T-helper 1 cell (primary cell): Measurements from ENCODE around the gene VSTM5.
"Not testable (repeated sequence)": the region's sequence is repeated elsewhere in the genome, so short reads cannot be mapped to it uniquely, and the experiment has no call there.

Experiments
- DNase-seq, 5 donors: peaks; one replicate each; pipeline ENCODE4 v3.0.0-alpha.2; 2012 to 2020

Gene VSTM5

DNA sequence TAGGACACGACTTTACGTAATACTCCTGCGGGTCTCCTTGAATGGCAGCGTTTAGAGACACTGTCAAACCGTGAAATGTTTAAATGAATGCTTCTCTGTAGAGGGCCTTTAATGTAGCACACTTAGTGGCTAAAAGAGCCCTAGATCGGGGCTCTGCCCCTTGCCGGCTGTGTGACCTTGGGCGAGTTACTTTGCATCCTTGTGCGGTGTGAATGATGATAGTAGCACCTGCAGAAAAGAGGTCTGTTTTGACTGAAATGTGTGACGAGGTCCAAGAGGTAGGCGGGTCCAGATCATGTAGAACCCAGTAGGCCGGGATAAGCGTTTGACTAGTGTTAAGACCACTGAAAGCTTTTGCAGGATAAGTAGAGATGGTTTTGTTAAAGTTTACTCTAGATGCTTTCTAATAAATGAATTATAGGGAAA is 65.5 kb downstream of the VSTM5 start:
- no peak for DNase-seq

DNA sequence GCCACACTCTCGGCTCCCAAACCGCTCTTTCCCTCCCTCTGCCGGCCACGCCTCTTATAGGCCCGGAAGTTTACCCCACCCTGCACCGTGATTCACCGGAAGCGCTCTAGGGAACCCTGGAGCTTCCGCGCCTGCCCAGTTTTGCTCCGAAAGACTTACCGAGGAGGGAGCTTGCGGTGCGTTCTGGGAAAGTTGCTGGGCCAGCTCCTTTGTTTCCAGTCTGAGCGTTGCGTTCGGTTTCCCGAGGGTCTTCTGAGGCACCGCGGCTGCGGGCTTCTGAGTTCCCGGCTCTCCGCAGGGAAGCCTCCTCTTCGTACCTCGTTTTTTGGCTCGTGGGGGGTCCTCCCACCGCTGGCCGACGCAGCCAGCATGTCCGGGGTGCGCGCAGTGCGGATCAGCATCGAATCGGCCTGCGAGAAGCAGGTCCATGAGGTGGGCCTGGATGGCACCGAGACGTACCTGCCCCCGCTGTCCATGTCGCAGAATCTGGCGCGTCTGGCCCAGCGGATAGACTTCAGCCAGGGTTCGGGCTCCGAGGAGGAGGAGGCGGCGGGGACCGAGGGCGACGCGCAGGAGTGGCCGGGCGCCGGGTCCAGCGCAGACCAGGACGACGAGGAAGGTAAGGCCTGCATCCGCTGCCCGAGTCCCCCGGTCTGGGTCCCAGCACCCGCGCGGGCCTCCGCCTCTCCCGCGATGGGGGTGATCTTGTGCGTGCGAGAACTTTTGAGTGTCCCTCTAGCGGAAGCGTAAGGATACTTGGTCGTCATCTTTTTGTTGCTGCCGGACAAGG is 66.1 kb downstream of the VSTM5 start, which contains the start of gene MED17:
TSS of gene MED17 (plus strand) at position 138 of the 790 bp plus-strand sequence. CDS start at position 370, 232 bp downstream.
- peak; percentile 75 to 90 (median 81) for DNase-seq

GRCh38 chr11:93783765-93784144 is 66.7 kb downstream of the VSTM5 start:
- no peak for DNase-seq

GRCh38 chr11:93783362-93783761 is 67.1 kb downstream of the VSTM5 start:
- no peak for DNase-seq

- no peak for DNase-seq
Observed at GRCh38 chr11:93775289-93775688, 75.1 kb downstream of the VSTM5 start.

DNA sequence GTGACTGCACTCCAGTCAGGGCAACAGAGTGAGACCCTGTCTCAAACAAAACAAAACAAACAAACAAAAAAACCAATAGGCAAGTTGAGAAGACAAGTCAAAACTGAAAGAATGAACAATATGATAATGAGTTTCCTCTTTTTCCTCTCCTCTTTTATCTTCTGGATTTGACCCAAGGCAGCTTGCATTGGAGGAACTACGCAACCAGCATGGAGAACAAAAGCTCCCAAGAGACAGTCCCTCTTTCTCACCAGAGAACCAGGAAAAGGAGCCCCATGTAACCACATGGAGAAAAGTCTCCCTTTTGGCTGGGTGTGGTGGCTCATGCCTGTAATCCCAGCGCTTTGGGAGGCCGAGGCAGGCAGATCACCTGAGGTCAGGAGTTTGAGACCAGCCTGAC is 75.9 kb downstream of the VSTM5 start:
- DNase-seq: not testable (repeated sequence)

GRCh38 chr11:93773601-93774200 is 76.7 kb downstream of the VSTM5 start:
- DNase-seq: no peak

DNA sequence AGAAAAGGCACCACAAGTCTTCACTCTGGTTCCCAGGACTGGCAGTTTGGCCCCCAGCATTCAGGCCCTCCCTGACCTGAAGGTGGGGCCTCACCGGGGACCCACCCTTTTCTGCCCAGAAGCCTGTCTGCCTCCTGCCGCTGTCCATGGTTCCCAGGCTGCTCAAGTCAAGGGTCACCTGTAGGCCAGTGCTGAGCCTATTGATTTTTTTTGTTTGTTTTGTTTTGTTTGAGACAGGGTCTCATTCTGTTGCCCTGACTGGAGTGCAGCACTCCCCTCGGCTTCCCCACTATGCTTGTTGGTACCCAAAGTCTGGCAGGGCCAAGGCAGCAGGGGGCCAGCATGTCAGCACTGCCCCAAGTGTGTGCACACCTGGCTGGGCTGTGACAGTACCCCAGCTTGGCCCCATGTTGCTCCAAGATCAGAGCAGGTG is 77.4 kb downstream of the VSTM5 start:
- DNase-seq: no peak

DNA sequence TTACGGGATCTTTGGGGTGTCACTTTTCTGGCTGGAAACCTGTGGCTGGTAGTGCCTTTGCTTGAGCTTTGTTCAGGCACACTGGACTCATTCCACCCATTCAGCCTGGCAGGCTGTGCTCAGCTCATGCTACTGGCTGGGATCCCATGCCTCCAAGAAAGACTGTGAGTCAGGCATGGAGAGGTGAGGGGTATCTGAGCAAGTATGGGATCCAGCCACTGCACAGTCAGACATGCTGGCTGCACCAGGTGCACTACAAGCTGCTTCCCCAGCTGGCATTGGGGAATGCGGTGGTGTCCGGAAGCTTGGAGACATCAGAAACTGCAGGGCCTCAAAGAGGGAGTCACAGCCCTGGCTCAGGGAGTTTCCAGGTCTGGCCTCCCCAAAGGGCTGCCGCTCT is 78.3 kb downstream of the VSTM5 start:
- no peak for DNase-seq

- DNase-seq: no peak
Observed at GRCh38 chr11:93770160-93770559, 80.3 kb downstream of the VSTM5 start.
